H9 (cell line): ENCODE data around the gene NOXA1. TPM values are rescaled to one million over a fixed set of nuclear protein-coding genes. Genes with fewer than 3 reads are reported as not detected.

Experiments used
- DNase-seq: peaks from one replicate; pipeline ENCODE4 v3.0.0-alpha.2; 2017
- H2AFZ ChIP-seq: one replicate; pipeline ENCODE4 v1.6.1; 2013; ENCODE audit warnings: mild to moderate bottlenecking, low read length, control low read depth, moderate library complexity
- H2AK5ac ChIP-seq: 2 replicates; pipeline ENCODE4 v1.6.1; 2013; ENCODE audit warnings: low read length, control low read depth, mixed read lengths; ENCODE audit not compliant: insufficient read length
- H2BK120ac ChIP-seq: one replicate; pipeline ENCODE4 v1.6.1; 2013; ENCODE audit warnings: low read depth, mild to moderate bottlenecking, low read length, control low read depth, inconsistent platforms; ENCODE audit not compliant: poor library complexity, severe bottlenecking
- H2BK12ac ChIP-seq: 2 replicates; pipeline ENCODE4 v1.6.1; 2013; ENCODE audit warnings: low read length, control low read depth, mixed read lengths, low read depth; ENCODE audit not compliant: insufficient read length
- H2BK15ac ChIP-seq: 2 replicates; pipeline ENCODE4 v1.6.1; 2013; ENCODE audit warnings: low read depth, low read length, control low read depth
- H2BK20ac ChIP-seq: one replicate; pipeline ENCODE4 v1.6.1; 2013; ENCODE audit warnings: low read depth, mild to moderate bottlenecking, low read length, control low read depth, inconsistent platforms; ENCODE audit not compliant: poor library complexity, severe bottlenecking
- H2BK5ac ChIP-seq: 2 replicates; pipeline ENCODE4 v1.6.1; 2013; ENCODE audit warnings: low read length, control low read depth, mixed read lengths; ENCODE audit not compliant: insufficient read length
- H3K14ac ChIP-seq: 2 replicates; pipeline ENCODE4 v1.6.1; 2013; ENCODE audit warnings: low read length, control low read depth; ENCODE audit not compliant: insufficient read depth
- H3K18ac ChIP-seq: 2 replicates; pipeline ENCODE4 v1.6.1; 2013; ENCODE audit warnings: low read depth, mild to moderate bottlenecking, mixed read lengths, low read length, control low read depth; ENCODE audit not compliant: insufficient read length
- H3K23ac ChIP-seq: 2 replicates; pipeline ENCODE4 v1.6.1; 2013; ENCODE audit warnings: low read length, control low read depth, mixed read lengths, low read depth; ENCODE audit not compliant: insufficient read length
- H3K23me2 ChIP-seq: 2 replicates; pipeline ENCODE4 v1.6.1; 2013; ENCODE audit warnings: low read depth, mild to moderate bottlenecking, mixed read lengths, low read length, control low read depth; ENCODE audit not compliant: insufficient read length, poor library complexity, severe bottlenecking
- H3K27ac ChIP-seq: 2 replicates; pipeline ENCODE4 v1.5.1; 2013; ENCODE audit warnings: low read length, control low read depth, mixed read lengths, low read depth; ENCODE audit not compliant: insufficient read length
- H3K27me3 ChIP-seq: 2 replicates; pipeline ENCODE4 v1.6.1; 2013; ENCODE audit warnings: low read length, control low read depth, inconsistent platforms; ENCODE audit not compliant: insufficient read depth
- H3K4ac ChIP-seq: 2 replicates; pipeline ENCODE4 v1.6.1; 2013; ENCODE audit warnings: low read depth, mild to moderate bottlenecking, control low read depth, inconsistent platforms, low read length, moderate library complexity
- H3K4me1 ChIP-seq: 2 replicates; pipeline ENCODE4 v1.6.1; 2013; ENCODE audit warnings: low read length, control low read depth, inconsistent platforms; ENCODE audit not compliant: insufficient read depth
- H3K4me2 ChIP-seq: 2 replicates; pipeline ENCODE4 v1.6.1; 2013; ENCODE audit warnings: low read length, control low read depth, mixed read lengths; ENCODE audit not compliant: insufficient read length, insufficient read depth
- H3K56ac ChIP-seq: 2 replicates; pipeline ENCODE4 v1.6.1; 2013; ENCODE audit warnings: low read depth, mild to moderate bottlenecking, mixed read lengths, low read length, control low read depth; ENCODE audit not compliant: insufficient read length
- H3K79me1 ChIP-seq: 2 replicates; pipeline ENCODE4 v1.6.1; 2013; ENCODE audit warnings: low read depth, mild to moderate bottlenecking, moderate library complexity, low read length, control low read depth, inconsistent platforms; ENCODE audit not compliant: insufficient read depth, poor library complexity, severe bottlenecking
- H3K79me2 ChIP-seq: 2 replicates; pipeline ENCODE4 v1.6.1; 2013; ENCODE audit warnings: low read length, control low read depth, inconsistent platforms; ENCODE audit not compliant: insufficient read depth
- H3K9ac ChIP-seq: 2 replicates; pipeline ENCODE4 v1.6.1; 2013; ENCODE audit warnings: low read length, control low read depth, mixed read lengths; ENCODE audit not compliant: insufficient read length; ENCODE audit errors: extremely low read depth
- H3K9me3 ChIP-seq: one replicate; pipeline ENCODE4 v1.6.1; 2013; ENCODE audit warnings: low read depth, low read length, inconsistent platforms; ENCODE audit not compliant: control insufficient read depth
- H3T11ph ChIP-seq: one replicate; pipeline ENCODE4 v1.6.1; 2013; ENCODE audit warnings: mild to moderate bottlenecking, low read length, control low read depth, inconsistent platforms
- H4K20me1 ChIP-seq: one replicate; pipeline ENCODE4 v1.6.1; 2013; ENCODE audit not compliant: control insufficient read depth, insufficient read length, insufficient read depth
- H4K5ac ChIP-seq: 2 replicates; pipeline ENCODE4 v1.6.1; 2013; ENCODE audit warnings: low read depth, mild to moderate bottlenecking, mixed read lengths, low read length, control low read depth; ENCODE audit not compliant: insufficient read length
- H4K8ac ChIP-seq: replicated peaks from 2 replicates; pipeline ENCODE4 v1.6.1; 2013; ENCODE audit warnings: low read length, control low read depth, mixed read lengths, low read depth; ENCODE audit not compliant: insufficient read length
- H4K91ac ChIP-seq: 2 replicates; pipeline ENCODE4 v1.6.1; 2013; ENCODE audit warnings: low read depth, mild to moderate bottlenecking, moderate library complexity, mixed read lengths, low read length, control low read depth; ENCODE audit not compliant: insufficient read length
- H3K27ac Mint-ChIP-seq, 3 experiments: 2 replicates in 2 of 3; 3 replicates in 1 of 3; pipeline ENCODE4 v1.8.0; 2020 to 2021; ENCODE audit warnings: mixed read lengths in 3 of 3, mild to moderate bottlenecking in 1 of 3, moderate library complexity in 1 of 3
- H3K27me3 Mint-ChIP-seq: 2 replicates; pipeline ENCODE4 v1.8.0; 2021; ENCODE audit warnings: low read depth, mild to moderate bottlenecking, moderate library complexity, mixed read lengths
- H3K36me3 Mint-ChIP-seq, 3 experiments: 2 replicates in 2 of 3; 3 replicates in 1 of 3; pipeline ENCODE4 v1.8.0; 2020 to 2021; ENCODE audit warnings: low read depth in 3 of 3, mixed read lengths in 3 of 3; ENCODE audit not compliant: insufficient read depth in 1 of 3
- H3K4me1 Mint-ChIP-seq, 2 experiments: 2 replicates each; pipeline ENCODE4 v1.8.0; 2020; ENCODE audit warnings: mixed read lengths in 2 of 2
- H3K4me3 Mint-ChIP-seq, 2 experiments: 2 replicates in 1 of 2; 3 replicates in 1 of 2; pipeline ENCODE4 v1.8.0; 2020 to 2021; ENCODE audit warnings: mild to moderate bottlenecking in 2 of 2, mixed read lengths in 2 of 2, moderate library complexity in 1 of 2
- H3K9me3 Mint-ChIP-seq, 2 experiments: 2 replicates in 1 of 2; 3 replicates in 1 of 2; pipeline ENCODE4 v1.8.0; 2020; ENCODE audit warnings: mild to moderate bottlenecking in 2 of 2, mixed read lengths in 2 of 2, moderate library complexity in 1 of 2
- CTCF ChIP-seq: fragments of 200-600 bp; sonication (generic); conservative IDR thresholded peaks from 3 replicates; pipeline ENCODE4 v1.8.0; 2021; ENCODE audit warnings: antibody characterized with exemption, mild to moderate bottlenecking
- WGBS: extraction: QIAGEN DNeasy Blood & Tissue Kit; methylation state at CpG from one replicate; pipeline ENCODE4 v1.1.7; 2013; ENCODE audit warnings: missing lambda C conversion rate, low lambda C conversion rate, mixed read lengths; ENCODE audit not compliant: insufficient read length; ENCODE audit errors: extremely low coverage; 5-methylcytosine and 5-hydroxymethylcytosine counted together
- total RNA-seq: library from RNA; stranded (reverse); gene quantifications from 2 replicates; pipeline ENCODE4 v1.2.1, GENCODE V29; 2021

The NOXA1 gene
- total RNA-seq, 1 experiment from 2014 or later: 2.0 TPM

GRCh38 chr9:137387891-137388560, 35.2 kb upstream of the NOXA1 start:
- Histone ChIP-seq H3K9ac (no peak overlapping the region), H2BK5ac (no peak overlapping the region), H3K18ac (no peak overlapping the region), H3K4ac (no peak overlapping the region), H3K79me1 (no peaks in the 10 kb centered on the region), H3K23me2 (no peaks in the 10 kb centered on the region), H3T11ph (no peak overlapping the region), H3K23ac (no peak overlapping the region), H3K79me2 (no peaks in the 10 kb centered on the region), H2BK20ac (no peak overlapping the region), H2BK120ac (no peak overlapping the region), H3K9me3 (no peaks in the 10 kb centered on the region), H2AK5ac (no peak overlapping the region), H3K14ac (no peak overlapping the region; the same call in 1 of the 2 replicates), H4K91ac (no peak overlapping the region), H3K27ac (no peak overlapping the region), H3K4me1 (no peaks in the 10 kb centered on the region), H4K5ac (no peak overlapping the region), H3K27me3 (no peaks in the 10 kb centered on the region), H4K20me1 (no peaks in the 10 kb centered on the region), H2BK15ac (no peak overlapping the region), H4K8ac (no peak overlapping the region), H3K4me2 (no peak overlapping the region), H2AFZ (no peak overlapping the region), H3K56ac (no peak overlapping the region), H2BK12ac (no peak overlapping the region)
- Mint-ChIP-seq H3K27me3 (no peaks in the 10 kb centered on the region), H3K9me3 (no peaks in the 10 kb centered on the region), H3K4me1 (no peaks in the 10 kb centered on the region), H3K4me3 (no peak overlapping the region), H3K36me3 (peaks cover 0 to 7% (median 3%) of the 10 kb centered on the region in 3 experiments; a peak in 4 of 7 replicates), H3K27ac (peak overlapping the region in 1 of 3 experiments; percentile 89; a peak in 1 of 7 replicates)
- no peak for TF ChIP-seq CTCF
- DNase-seq: peak; percentile 28
- WGBS: no CpG with 5 or more reads among the region's 26 CpGs
